ENCODE measurements around the gene EXD3.

EXD3 gene

GRCh38 chr9:137278721-137279711 lies 143.9 kb downstream of the EXD3 start:
- no peak for DNase-seq

- no peak for DNase-seq
These were observed 144.8 kb downstream of the EXD3 start for GRCh38 chr9:137278061-137278701.

DNA sequence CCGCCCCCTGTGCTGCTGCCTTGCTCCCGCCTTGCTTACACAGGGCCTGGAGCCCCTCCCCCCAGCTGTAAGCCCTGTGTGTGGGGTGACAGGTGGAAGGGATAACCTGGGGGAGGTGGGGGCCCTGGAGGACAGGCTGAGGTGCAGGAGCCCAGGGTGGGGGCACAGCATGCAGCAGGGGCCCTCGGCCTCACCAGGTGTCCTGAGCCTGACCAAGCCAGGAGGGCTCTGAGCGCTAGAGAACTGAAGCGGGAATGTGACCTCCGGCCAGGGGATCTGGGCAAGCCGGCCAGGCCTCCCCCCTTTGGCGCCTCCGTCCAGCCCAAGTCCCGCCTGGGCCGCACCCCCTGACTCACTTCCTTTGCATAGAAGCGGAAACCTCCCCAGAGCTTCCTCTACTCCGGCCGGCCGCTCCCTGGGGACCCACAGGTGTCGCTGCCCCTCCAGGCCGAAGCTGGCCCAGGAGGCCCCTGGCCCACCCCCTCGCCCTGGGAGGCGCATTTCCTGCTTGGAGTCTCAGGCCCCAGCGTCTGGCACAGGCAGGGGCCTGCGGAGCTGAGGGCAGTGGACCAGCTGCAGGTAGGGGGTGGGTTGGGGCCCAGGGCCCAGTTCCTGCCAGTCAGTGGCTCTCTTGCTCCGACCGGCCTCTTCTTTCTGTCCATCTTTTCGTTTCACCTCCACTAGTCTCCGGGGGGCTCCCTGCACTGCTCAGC lies 145.5 kb downstream of the EXD3 start, which contains the start of gene TOR4A:
TSS of gene TOR4A (plus strand) at position 398 of the 713 bp plus-strand sequence. CDS start 964 bp downstream, outside the sequence.
- peak; percentile 76 for DNase-seq

DNA sequence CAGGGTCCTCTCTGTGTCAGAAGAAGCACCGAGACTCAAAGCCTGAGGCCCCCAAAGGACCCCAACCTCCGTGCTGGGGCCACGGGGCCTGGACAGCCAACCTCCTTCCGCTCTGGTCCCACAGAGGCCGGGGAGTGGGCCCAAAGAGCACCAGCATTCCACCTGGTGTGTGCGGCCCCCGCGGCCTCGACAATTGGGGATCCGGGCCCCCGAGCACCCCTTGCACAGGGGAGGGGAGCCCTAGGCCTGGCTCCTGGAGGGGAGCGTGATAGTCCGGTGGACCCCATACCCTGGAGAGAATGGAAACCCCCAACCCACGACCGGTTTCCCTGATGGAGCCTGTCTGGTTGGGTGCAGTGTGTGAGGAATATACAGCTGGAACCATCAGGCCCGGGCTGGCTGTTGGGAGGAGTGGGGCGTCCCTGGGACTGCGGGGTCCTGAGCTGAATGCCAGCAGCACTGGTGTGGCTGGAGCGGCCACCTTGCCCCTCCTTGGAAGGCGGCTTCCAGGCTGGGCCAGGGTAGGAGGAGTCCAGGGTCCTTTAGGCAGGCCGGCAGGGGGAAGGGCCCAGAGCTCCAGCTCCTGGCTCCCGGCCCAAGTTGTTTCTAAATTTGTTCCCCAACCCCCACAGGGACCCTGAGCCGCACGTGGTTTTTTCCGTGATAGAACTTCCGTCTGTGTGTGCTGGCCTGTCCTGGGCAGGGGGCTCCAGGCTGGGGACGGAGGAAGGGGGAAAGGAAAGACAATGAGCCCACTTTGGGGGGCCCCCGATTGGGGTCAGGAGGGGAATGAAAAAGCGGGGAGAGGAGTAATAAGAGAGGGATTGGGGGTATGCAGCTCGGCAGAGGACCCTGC lies 146.3 kb downstream of the EXD3 start:
- peak; percentile 63 for DNase-seq

- DNase-seq = no peak
These were observed 147.1 kb downstream of the EXD3 start for GRCh38 chr9:137275588-137276472.

- no peak for DNase-seq
These were observed 147.8 kb downstream of the EXD3 start for GRCh38 chr9:137275203-137275587.

- DNase-seq = no peak
These were observed 149.2 kb downstream of the EXD3 start for GRCh38 chr9:137273611-137274320.

GRCh38 chr9:137273095-137273490 lies 149.9 kb downstream of the EXD3 start:
- DNase-seq = no peak

GRCh38 chr9:137272241-137273094 lies 150.5 kb downstream of the EXD3 start:
- DNase-seq = no peak

GRCh38 chr9:137271696-137272076 lies 151.3 kb downstream of the EXD3 start:
- no peak for DNase-seq

- DNase-seq = no peak
These were observed 151.8 kb downstream of the EXD3 start for GRCh38 chr9:137270929-137271695.

DNA sequence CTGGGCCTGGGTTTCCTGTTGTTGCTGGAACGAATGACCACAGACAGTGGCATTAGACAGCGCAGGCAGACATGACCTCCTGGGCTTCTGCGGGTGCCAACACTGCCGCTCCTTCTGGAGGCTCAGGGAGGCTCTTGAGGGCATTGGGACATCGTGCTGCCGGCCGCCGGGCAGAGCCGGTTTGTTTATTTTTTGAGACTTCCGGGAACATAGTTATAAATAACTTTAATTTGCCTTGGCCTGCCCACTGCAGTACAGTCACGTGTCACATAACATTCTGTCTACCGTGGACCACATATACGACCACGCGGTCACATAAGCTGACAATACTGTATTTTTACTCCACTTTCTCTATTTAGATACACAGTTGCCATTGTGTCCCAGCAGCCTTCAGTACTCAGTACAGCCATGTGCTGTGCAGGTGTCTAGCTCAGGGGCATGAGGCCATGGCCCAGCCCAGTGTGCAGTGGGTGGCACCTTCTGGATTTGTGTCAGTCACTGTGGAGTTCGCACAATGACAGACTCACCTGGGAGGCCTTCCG lies 153.7 kb downstream of the EXD3 start:
- no peak for DNase-seq

- no peak for DNase-seq
These were observed 154.3 kb downstream of the EXD3 start for GRCh38 chr9:137268538-137269201.

DNA sequence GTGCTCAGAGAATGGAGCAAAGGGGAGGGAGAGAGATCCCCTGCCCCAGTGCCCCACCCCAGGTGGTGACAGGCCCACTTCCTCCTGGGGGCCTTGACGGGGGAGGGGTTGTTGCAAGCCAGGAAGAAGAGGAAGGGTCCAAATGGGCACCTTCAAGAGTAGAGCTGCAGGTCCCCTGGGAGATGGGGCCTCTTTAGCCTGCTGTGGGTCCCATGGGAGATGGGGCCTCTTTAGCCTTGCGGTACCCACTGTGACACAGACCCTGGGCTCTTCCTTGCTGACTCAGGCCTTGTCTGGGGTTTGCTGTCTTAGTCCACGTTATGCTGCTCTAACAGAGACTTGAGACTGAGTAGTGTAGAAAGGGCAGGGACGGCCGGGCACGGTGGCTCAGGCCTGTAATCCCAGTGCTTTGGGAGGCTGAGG lies 155.0 kb downstream of the EXD3 start:
- DNase-seq = no peak

DNA sequence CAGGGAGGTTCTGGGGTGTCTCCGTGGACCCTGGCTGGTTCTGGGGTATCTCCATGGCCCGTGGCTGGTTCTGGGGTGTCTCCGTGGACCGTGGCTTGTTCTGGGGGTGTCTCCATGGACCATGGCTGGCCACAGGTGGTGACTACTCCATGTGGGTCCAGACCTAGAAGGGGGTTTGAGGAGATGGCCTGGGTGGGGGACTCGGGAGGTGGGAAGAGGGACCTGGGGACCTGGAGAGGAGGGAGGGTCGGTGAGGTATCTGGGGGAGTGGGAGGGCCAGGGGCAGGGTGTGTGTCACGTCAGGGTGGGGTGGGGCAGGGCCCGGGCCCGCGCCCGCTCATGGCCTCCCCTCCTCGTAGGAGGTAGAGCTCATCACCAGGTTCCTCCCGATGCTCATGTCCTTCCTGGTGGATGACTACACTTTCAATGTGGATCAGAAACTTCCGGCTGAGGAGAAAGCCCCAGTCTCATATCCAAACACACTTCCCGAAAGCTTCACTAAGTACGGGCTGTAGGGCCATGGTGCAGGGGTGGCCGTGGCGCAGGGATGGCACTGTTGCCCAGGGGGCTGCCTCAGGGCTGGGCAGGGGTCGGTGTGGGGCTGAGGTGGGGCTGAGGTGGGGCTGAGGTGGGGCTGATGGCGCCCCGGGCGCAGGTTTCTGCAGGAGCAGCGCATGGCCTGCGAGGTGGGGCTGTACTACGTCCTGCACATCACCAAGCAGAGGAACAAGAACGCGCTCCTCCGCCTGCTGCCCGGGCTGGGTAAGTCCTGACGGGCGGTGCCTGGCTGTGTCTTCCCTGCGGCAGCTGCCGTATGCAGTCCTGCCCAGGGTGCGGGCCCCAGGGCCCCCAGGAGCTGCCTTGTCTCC lies 156.1 kb downstream of the EXD3 start:
- DNase-seq = no peak

GRCh38 chr9:137266162-137266527 lies 156.8 kb downstream of the EXD3 start:
- DNase-seq = no peak
